ENCODE data around the gene ATP5ME.
"Not testable (repeated sequence)": the region's sequence is repeated elsewhere in the genome, so short reads cannot be mapped to it uniquely, and the experiment has no call there.

The ATP5ME gene

GRCh38 chr4:655464-656151 is 18.5 kb downstream of the ATP5ME start:
- no peak for DNase-seq (ENCODE audit: low read depth in 2 of 2)

DNA sequence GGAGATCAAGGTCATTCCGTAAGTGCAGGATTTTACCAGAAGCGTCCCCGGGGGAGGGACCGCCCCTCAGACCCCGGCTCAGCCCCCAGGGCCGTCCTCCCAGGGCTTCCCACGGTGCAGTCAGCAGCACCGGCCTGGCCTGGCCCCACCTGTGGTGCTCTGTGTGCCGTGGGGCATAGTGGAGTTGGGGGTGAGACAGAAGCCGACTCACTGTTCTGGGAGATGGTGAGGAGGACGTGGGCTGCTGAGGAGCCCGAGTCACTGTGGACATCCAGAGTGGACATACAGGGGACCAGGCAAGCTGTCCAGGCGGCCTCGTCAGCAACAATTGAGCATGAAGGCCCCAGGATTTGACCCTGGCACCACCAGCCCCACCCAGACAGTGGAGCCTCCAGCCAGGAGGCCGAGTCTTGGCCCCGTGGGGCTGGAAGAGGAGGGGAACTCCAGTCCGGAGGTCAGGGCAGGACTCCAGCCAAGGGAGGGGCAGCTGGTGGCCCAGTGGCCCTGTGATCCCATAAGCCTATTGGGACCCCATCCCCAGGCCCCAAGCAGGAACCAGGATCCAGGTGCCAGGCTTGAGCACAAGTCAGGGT is 19.1 kb downstream of the ATP5ME start:
- no peak for DNase-seq (ENCODE audit: low read depth in 2 of 2)

GRCh38 chr4:654503-654845 is 19.6 kb downstream of the ATP5ME start:
- DNase-seq (ENCODE audit: low read depth in 2 of 2) = no peak

DNA sequence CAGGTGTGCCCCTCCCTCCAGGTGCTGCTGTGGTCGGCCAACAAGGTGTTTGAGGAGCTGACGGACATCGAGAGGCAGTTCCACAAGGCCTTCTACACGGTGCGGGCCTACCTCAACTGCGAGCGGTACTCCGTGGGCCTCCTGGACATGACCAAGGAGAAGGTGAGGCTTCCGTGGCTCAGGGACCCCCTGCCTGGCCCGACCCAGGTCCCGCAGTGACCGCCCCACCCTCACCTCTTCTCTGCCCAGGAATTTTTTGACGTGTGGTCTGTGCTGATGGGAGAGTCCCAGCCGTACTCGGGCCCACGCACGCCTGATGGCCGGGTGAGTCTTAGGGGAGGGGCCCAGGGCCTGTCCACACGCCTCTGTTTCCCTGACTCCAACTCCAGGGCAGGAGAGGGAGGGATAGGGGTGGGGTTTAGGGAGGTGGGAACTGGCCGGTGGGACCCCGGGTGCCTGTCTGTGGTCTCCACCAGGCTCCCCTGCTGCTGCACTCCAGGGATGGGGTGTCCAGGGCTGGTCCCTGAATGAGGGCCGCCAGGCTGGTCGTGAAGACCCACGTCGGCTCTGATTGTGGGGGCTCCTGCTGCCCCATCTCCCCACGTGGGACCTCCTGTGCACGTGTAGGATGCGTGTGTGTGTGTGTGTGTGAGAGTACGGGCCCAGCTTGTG is 20.1 kb downstream of the ATP5ME start:
- DNase-seq (ENCODE audit: low read depth in 2 of 2) = no peak

GRCh38 chr4:653080-653821 is 20.8 kb downstream of the ATP5ME start:
- no peak for DNase-seq (ENCODE audit: low read depth in 2 of 2)

DNA sequence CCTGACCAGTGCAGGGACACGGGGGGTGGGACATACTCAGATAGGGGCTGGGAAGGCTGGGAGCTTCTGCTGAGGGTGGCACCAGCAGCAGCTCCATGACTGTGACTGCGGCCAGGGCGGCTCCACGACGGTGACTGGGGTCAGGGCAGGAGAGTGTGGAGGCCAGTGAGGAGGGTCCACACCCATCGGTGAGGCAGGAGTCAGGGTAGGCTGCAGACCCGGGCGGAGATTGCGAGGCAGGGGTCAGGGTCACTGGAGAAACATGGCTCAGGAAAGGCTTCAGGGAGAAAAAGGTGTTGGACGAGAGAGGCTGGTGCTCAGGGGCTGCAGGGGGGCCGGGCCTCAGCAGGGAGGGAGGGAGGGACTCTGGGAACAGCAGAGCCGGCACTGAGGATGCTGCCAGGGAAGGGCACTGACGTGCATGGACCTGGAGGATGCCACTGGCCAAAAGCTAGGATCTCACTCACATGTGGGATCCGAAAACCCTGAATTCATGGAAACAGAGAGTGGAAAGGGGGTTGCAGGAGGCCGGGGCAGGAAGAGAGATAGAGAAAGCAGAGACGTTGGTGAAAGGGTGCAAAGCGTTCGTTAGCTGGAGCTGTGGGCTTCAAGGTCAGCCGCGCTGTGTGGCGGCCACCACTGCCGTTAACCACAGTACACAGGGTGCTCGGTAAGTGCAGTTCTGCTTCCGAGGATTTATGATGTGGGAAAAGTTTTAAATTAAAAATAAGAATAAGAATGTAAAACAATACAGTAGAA is 22.0 kb downstream of the ATP5ME start:
- DNase-seq (ENCODE audit: low read depth in 2 of 2) = no peak

GRCh38 chr4:650951-651883 is 22.9 kb downstream of the ATP5ME start:
- no peak for DNase-seq (ENCODE audit: low read depth in 2 of 2)

GRCh38 chr4:650461-650860 is 23.6 kb downstream of the ATP5ME start:
- DNase-seq (ENCODE audit: low read depth in 2 of 2) = no peak

- no peak for DNase-seq (ENCODE audit: low read depth in 2 of 2)
Observed at GRCh38 chr4:649751-650310, 24.2 kb downstream of the ATP5ME start.

DNA sequence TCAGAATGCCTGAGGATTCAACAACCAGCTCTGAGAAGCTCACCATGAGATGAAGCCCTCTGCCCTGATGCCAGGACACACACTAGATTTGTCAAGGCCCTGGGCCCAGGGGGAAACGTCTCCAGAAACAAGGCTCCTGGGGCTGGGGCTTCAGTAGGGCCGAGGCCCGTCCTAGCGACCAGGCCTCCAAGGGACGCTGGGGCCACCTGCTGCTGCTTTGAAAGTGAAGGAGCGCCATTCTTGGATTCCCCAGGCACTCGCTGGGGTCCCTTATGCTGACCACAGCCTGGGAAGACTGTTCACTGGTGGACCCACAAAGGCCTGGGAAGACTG is 24.8 kb downstream of the ATP5ME start:
- DNase-seq (ENCODE audit: low read depth in 2 of 2) = no peak

- DNase-seq (ENCODE audit: low read depth in 2 of 2) = no peak
Observed at GRCh38 chr4:648579-649292, 25.3 kb downstream of the ATP5ME start.

DNA sequence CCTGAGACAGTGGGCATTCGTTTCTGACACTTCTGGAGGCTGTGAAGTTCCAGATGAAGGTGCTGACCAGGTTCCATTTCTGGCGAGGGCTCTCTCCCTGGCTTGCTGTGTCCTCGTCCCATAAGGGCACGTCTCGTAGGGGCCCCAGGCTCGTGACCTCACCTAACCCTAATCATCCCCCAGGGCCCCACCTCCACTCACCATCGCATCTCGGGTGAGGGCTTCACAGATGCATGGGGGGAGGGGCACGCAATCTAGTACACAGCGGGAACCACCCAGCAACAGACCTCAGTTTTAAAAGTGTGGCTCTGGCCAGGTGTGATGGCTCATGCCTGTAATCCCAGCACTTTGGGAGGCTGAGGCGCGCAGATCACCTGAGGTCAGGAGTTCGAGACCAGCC is 26.6 kb downstream of the ATP5ME start:
- no peak for DNase-seq (ENCODE audit: low read depth in 2 of 2)

DNA sequence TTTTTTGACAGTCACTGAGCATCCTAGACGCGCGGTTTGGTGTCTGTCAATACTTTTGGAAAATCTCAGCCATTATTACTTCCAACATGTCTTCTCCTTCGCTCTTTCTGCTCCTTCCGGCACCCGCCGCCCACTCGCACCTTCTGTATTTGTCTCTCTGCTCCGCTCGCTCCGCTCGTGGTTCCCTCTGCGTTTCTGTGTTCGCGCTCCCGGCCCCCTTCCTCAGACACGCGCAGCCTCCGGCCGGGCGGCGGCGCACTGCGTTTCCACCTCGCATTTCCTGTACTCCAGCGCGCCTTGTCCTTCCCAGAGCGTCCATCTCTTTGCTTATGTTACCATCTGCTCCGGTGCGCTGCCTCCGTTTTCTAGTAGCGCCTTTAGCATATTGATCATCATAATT is 27.6 kb downstream of the ATP5ME start:
- DNase-seq (ENCODE audit: low read depth in 2 of 2) = peak in 1 of 2 donors; percentile 16

- DNase-seq (ENCODE audit: low read depth in 2 of 2) = not testable (repeated sequence)
Observed at GRCh38 chr4:642366-642765, 31.7 kb downstream of the ATP5ME start.

- no peak for DNase-seq (ENCODE audit: low read depth in 2 of 2)
Observed at GRCh38 chr4:637536-638280, 36.4 kb downstream of the ATP5ME start.

- no peak for DNase-seq (ENCODE audit: low read depth in 2 of 2)
Observed at GRCh38 chr4:636628-637159, 37.4 kb downstream of the ATP5ME start.

- DNase-seq (ENCODE audit: low read depth in 2 of 2) = no peak
Observed at GRCh38 chr4:635851-636627, 38.0 kb downstream of the ATP5ME start.
